H1 (cell line): ENCODE measurements around the gene EXOC2. TPM values are rescaled to one million over a fixed set of nuclear protein-coding genes. Genes with fewer than 3 reads are reported as not detected.

Source experiments
- CTCF ChIA-PET: fragments of 300-600 bp; sonication (Branson Sonifier 250); formaldehyde crosslinking; loops from one replicate; lab custom pipeline; 2021; ENCODE audit not compliant: partially characterized antibody; lab: Charles Lee
- POLR2A ChIA-PET: fragments of 300-600 bp; sonication (Branson Sonifier 250); formaldehyde crosslinking; loops from one replicate; lab custom pipeline; 2021; ENCODE audit warnings: inconsistent platforms; ENCODE audit not compliant: partially characterized antibody; lab: Charles Lee
- DNase-seq, 2 experiments: peaks; one replicate each; pipeline versions ENCODE4 v3.0.0 to v3.0.0-alpha.2; 2010 to 2022; ENCODE audit warnings: low spot score in 2 of 2, low read depth in 1 of 2, mixed read lengths in 1 of 2
- FAIRE-seq: peaks from 2 replicates; lab custom pipeline; 2011; peaks lifted over from hg19 to GRCh38; lab: Jason Lieb, UNC
- H2AFZ ChIP-seq: 2 replicates; pipeline ENCODE4 v1.8.1; 2012; ENCODE audit warnings: low read length, inconsistent platforms
- H2AK5ac ChIP-seq: 2 replicates; pipeline ENCODE4 v1.6.1; 2013; ENCODE audit warnings: low read depth, low read length
- H2BK120ac ChIP-seq: replicated peaks from 2 replicates; pipeline ENCODE3; 2013; ENCODE audit warnings: low read depth, low read length, inconsistent platforms
- H2BK12ac ChIP-seq: 2 replicates; pipeline ENCODE4 v1.6.1; 2013; ENCODE audit warnings: low read depth, low read length
- H2BK15ac ChIP-seq: 2 replicates; pipeline ENCODE4 v1.6.1; 2013; ENCODE audit warnings: low read length
- H2BK20ac ChIP-seq: 2 replicates; pipeline ENCODE4 v1.6.1; 2013; ENCODE audit warnings: low read length
- H2BK5ac ChIP-seq: 2 replicates; pipeline ENCODE4 v1.6.1; 2013; ENCODE audit warnings: low read depth, low read length
- H3K14ac ChIP-seq: 2 replicates; pipeline ENCODE4 v1.6.1; 2013; ENCODE audit warnings: inconsistent platforms; ENCODE audit not compliant: insufficient read length
- H3K18ac ChIP-seq: 2 replicates; pipeline ENCODE4 v1.6.1; 2013; ENCODE audit warnings: low read length; ENCODE audit errors: extremely low read depth
- H3K23ac ChIP-seq: 2 replicates; pipeline ENCODE4 v1.6.1; 2013; ENCODE audit warnings: inconsistent platforms; ENCODE audit not compliant: insufficient read length
- H3K23me2 ChIP-seq: 2 replicates; pipeline ENCODE4 v1.6.1; 2013; ENCODE audit warnings: low read depth, low read length
- H3K27ac ChIP-seq: 2 replicates; pipeline ENCODE4 v1.6.1; 2011; ENCODE audit warnings: low read depth, low read length, inconsistent platforms
- H3K27me3 ChIP-seq, 4 experiments: replicated peaks in 1 of 4; 1 replicate in 1 of 4; 2 replicates in 3 of 4; pipeline versions ENCODE4 v1.6.1 to v1.8.1; 2011 to 2013; ENCODE audit warnings: low read length in 3 of 4, mild to moderate bottlenecking in 3 of 4, inconsistent platforms in 2 of 4, mixed read lengths in 2 of 4, moderate library complexity in 1 of 4; ENCODE audit not compliant: control insufficient read depth in 3 of 4, insufficient read depth in 3 of 4; ENCODE audit errors: extremely low read depth in 1 of 4
- H3K36me3 ChIP-seq, 4 experiments: 2 replicates each; pipeline versions ENCODE4 v1.6.1 to v1.8.1; 2011 to 2013; ENCODE audit warnings: mild to moderate bottlenecking in 4 of 4, low read length in 3 of 4, moderate library complexity in 2 of 4, control low read depth in 1 of 4, inconsistent platforms in 1 of 4; ENCODE audit not compliant: insufficient read depth in 4 of 4, control insufficient read depth in 2 of 4
- H3K4ac ChIP-seq: replicated peaks from 2 replicates; pipeline ENCODE3; 2013; ENCODE audit warnings: low read length, low read depth, mixed read lengths, inconsistent platforms; ENCODE audit not compliant: insufficient read length
- H3K4me1 ChIP-seq, 4 experiments: replicated peaks in 1 of 4; 1 replicate in 1 of 4; 2 replicates in 3 of 4; pipeline versions ENCODE4 v1.6.1 to v1.8.1; 2011 to 2013; ENCODE audit warnings: low read length in 3 of 4, inconsistent platforms in 2 of 4, mixed read lengths in 1 of 4; ENCODE audit not compliant: insufficient read depth in 4 of 4, control insufficient read depth in 3 of 4
- H3K4me2 ChIP-seq, 2 experiments: 2 replicates each; pipeline versions ENCODE4 v1.6.1 to v1.8.1; 2011 to 2013; ENCODE audit warnings: low read depth in 2 of 2, low read length in 2 of 2, control low read depth in 1 of 2, inconsistent platforms in 1 of 2, mild to moderate bottlenecking in 1 of 2; ENCODE audit not compliant: insufficient read depth in 1 of 2
- H3K4me3 ChIP-seq, 4 experiments: fragments of 200-600, 300-600 bp in 1 of 4; sonication (generic), shearing (Covaris generic), sonication (Bioruptor Twin) in 1 of 4; 2 replicates each; pipeline versions ENCODE4 v1.5.1 to v1.8.1; 2011 to 2016; ENCODE audit warnings: low read length in 4 of 4, low read depth in 3 of 4, control low read depth in 2 of 4, inconsistent platforms in 2 of 4, mild to moderate bottlenecking in 2 of 4, mixed read lengths in 1 of 4, moderate library complexity in 1 of 4; ENCODE audit not compliant: insufficient read depth in 2 of 4; ENCODE audit errors: extremely low read depth in 1 of 4
- H3K56ac ChIP-seq: replicated peaks from 2 replicates; pipeline ENCODE3; 2013; ENCODE audit warnings: low read depth, mild to moderate bottlenecking, mixed read lengths, low read length, inconsistent platforms; ENCODE audit not compliant: insufficient read length
- H3K79me1 ChIP-seq: 2 replicates; pipeline ENCODE4 v1.6.1; 2013; ENCODE audit warnings: low read depth, low read length, control low read depth
- H3K79me2 ChIP-seq, 2 experiments: 2 replicates each; pipeline versions ENCODE4 v1.6.1 to v1.8.1; 2012 to 2013; ENCODE audit warnings: low read length in 2 of 2, mild to moderate bottlenecking in 2 of 2, inconsistent platforms in 1 of 2; ENCODE audit not compliant: insufficient read depth in 2 of 2, control insufficient read depth in 1 of 2
- H3K9ac ChIP-seq, 4 experiments: replicated peaks in 1 of 4; 1 replicate in 1 of 4; 2 replicates in 3 of 4; pipeline versions ENCODE4 v1.6.1 to v1.8.1; 2011 to 2013; ENCODE audit warnings: low read depth in 3 of 4, low read length in 3 of 4, control low read depth in 2 of 4, mild to moderate bottlenecking in 2 of 4, moderate library complexity in 2 of 4, inconsistent platforms in 1 of 4; ENCODE audit errors: extremely low read depth in 1 of 4
- H3K9me3 ChIP-seq, 2 experiments: 2 replicates each; pipeline versions ENCODE4 v1.6.1 to v1.8.1; 2012 to 2013; ENCODE audit warnings: mild to moderate bottlenecking in 2 of 2, moderate library complexity in 2 of 2, control low read depth in 1 of 2, inconsistent platforms in 1 of 2, low read depth in 1 of 2, low read length in 1 of 2, mixed read lengths in 1 of 2; ENCODE audit not compliant: insufficient read depth in 2 of 2
- H4K20me1 ChIP-seq, 2 experiments: replicated peaks in 1 of 2; 2 replicates each; pipeline versions ENCODE3 to v1.8.1; 2011 to 2013; ENCODE audit warnings: inconsistent platforms in 2 of 2, low read length in 2 of 2, mild to moderate bottlenecking in 1 of 2; ENCODE audit not compliant: insufficient read depth in 2 of 2, control insufficient read depth in 1 of 2
- H4K5ac ChIP-seq: 2 replicates; pipeline ENCODE4 v1.6.1; 2013; ENCODE audit warnings: low read length, low read depth, mixed read lengths, inconsistent platforms; ENCODE audit not compliant: insufficient read length
- H4K8ac ChIP-seq: 2 replicates; pipeline ENCODE4 v1.8.0; 2013; ENCODE audit warnings: mild to moderate bottlenecking, moderate library complexity, low read length, inconsistent platforms; ENCODE audit not compliant: insufficient read depth; ENCODE audit errors: extremely low read depth
- H4K91ac ChIP-seq: replicated peaks from 2 replicates; pipeline ENCODE3; 2013; ENCODE audit warnings: low read length, mixed read lengths, inconsistent platforms; ENCODE audit not compliant: insufficient read length
- TAF1 ChIP-seq: IDR thresholded peaks from 2 replicates; pipeline ENCODE4 v1.6.1; 2011; ENCODE audit warnings: mild to moderate bottlenecking, low read depth, low read length
- WGBS, 2 experiments: shearing (Covaris generic) in 1 of 2; methylation state at CpG; one replicate each; pipeline versions ENCODE4 v1.1.6 to v1.1.7; 2013 to 2015; ENCODE audit warnings: low lambda C conversion rate in 2 of 2, mixed read lengths in 2 of 2, inconsistent platforms in 1 of 2, low coverage in 1 of 2, missing lambda C conversion rate in 1 of 2; ENCODE audit not compliant: insufficient replicate concordance in 2 of 2, insufficient coverage in 1 of 2, insufficient read length in 1 of 2; ENCODE audit errors: extremely low coverage in 1 of 2, missing lambda C conversion rate in 1 of 2; 5-methylcytosine and 5-hydroxymethylcytosine counted together
- polyA plus RNA-seq, 7 experiments: library from polyadenylated mRNA; depleted of rRNA in 3 of 7; stranded (reverse) in 5 of 7; unstranded in 2 of 7; fragments of >200 nt in 5 of 7; fragments of 200-250 nt in 2 of 7; gene quantifications; 1 replicate in 5 of 7; 2 replicates in 1 of 7; 4 replicates in 1 of 7; pipeline versions ENCODE4 v1.2.1 to v1.2.3, GENCODE V29; 2011 to 2013; ENCODE audit warnings: missing spikeins in 2 of 7, mixed read lengths in 2 of 7
- total RNA-seq: library from RNA; stranded (reverse); fragmentation: NEBNext Ultra II Directional; extraction: Animal tissue kit (Norgen Biotek cat#: 25700); gene quantifications from 2 replicates; pipeline ENCODE4 v1.2.1, GENCODE V29; 2021
- TF ChIP-seq, protein P1 (sequence below): IDR thresholded peaks from 2 replicates; pipeline ENCODE4 v1.6.1; 2012; ENCODE audit warnings: inconsistent platforms

EXOC2 gene
- total and polyA plus RNA-seq, 2 of the 8 experiments (the other 6 are each of a cell fraction or from before 2014, with no cell fraction given): 25.5 to 44.4 TPM

DNA sequence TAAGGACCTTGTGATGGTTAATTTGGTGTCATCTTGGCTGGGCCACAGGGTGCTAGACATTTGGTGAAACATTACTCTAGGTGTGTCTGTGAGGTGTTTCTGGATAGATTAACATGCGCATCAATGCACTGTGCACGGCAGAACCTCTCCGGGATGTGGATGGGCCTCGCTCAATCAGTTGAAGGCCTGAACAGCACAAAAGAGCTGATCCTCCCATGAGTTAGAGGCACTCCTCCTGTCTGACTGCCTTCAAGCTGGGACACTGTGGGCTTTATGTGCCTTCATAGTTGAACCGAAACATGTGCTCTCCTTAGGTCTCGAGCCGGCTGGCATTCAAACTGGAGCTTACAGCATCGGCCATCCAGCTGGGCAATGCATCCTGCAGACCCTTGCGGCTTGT is 124.9 kb downstream of the EXOC2 start:
- no peak overlapping the region for H3K56ac ChIP-seq
- no peak for TF ChIP-seq TAF1
- TF ChIP-seq, protein P1, sequence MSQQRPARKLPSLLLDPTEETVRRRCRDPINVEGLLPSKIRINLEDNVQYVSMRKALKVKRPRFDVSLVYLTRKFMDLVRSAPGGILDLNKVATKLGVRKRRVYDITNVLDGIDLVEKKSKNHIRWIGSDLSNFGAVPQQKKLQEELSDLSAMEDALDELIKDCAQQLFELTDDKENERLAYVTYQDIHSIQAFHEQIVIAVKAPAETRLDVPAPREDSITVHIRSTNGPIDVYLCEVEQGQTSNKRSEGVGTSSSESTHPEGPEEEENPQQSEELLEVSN: no peak

More for the DNA sequence above, 124.9 kb downstream of the EXOC2 start:
- Histone ChIP-seq H4K5ac (no peak overlapping the region), H2AK5ac (no peak overlapping the region), H3K4me2 (no peak overlapping the region), H2AFZ (no peak overlapping the region), H2BK5ac (no peak overlapping the region), H3K14ac (no peak overlapping the region), H4K8ac (no peak overlapping the region), H3K4me3 (no peak overlapping the region), H3K9me3 (no peaks in the 10 kb centered on the region), H2BK15ac (no peak overlapping the region), H3K23me2 (no peaks in the 10 kb centered on the region), H4K91ac (no peak overlapping the region), H3K4me1 (no peaks in the 10 kb centered on the region), H3K79me2 (no peaks in the 10 kb centered on the region), H2BK20ac (no peak overlapping the region), H3K27ac (no peak overlapping the region), H3K9ac (no peak overlapping the region), H4K20me1 (peaks cover 0 to 2% of the 10 kb centered on the region in 2 experiments), H2BK120ac (no peak overlapping the region), H3K36me3 (peaks cover 2 to 39% (median 13%) of the 10 kb centered on the region in 4 experiments; a peak in 5 of 8 replicates), H2BK12ac (no peak overlapping the region), H3K4ac (no peak overlapping the region), H3K79me1 (no peaks in the 10 kb centered on the region), H3K23ac (no peak overlapping the region), H3K18ac (no peak overlapping the region), H3K27me3 (no peaks in the 10 kb centered on the region)
- FAIRE-seq (no peak), DNase-seq (no peak)
- POLR2A ChIA-PET: no interaction called here
- 90% methylated on average over 8 of the region's 9 CpGs; no CpG with 5 or more reads in 1 of the 2 experiments for WGBS, 2 experiments
- CTCF ChIA-PET: interaction anchor here (1.0 to 3.9 kb wide), 3 partner anchors 9 to 26 kb away, joined by 3 to 13 read pairs (median 4); no protein-coding TSS in a partner anchor
